Endothelial cell of umbilical vein (primary cell): ENCODE results near the gene NDUFS2. TPM values are rescaled to one million over a fixed set of nuclear protein-coding genes. Genes with fewer than 3 reads are reported as not detected.
"Not testable (repeated sequence)": the region's sequence is repeated elsewhere in the genome, so short reads cannot be mapped to it uniquely, and the experiment has no call there.

Source experiments
- BruUV-seq: library from RNA; stranded (reverse); fragments of 400-500 nt; replicated peaks from 2 replicates; lab custom pipeline; 2021; lab: Mats Ljungman, UMichigan
- CTCF ChIA-PET: fragments of 300-600, 350-600 bp; sonication (Branson Sonifier 250); formaldehyde crosslinking; loops from one replicate; lab custom pipeline; 2021; ENCODE audit warnings: antibody characterized with exemption, inconsistent platforms; lab: Charles Lee
- POLR2A ChIA-PET: fragments of 300-600, 350-600 bp; sonication (Branson Sonifier 250); formaldehyde crosslinking; loops from one replicate; lab custom pipeline; 2021; ENCODE audit warnings: antibody characterized with exemption, inconsistent platforms; lab: Charles Lee
- DNase-seq: peaks from one replicate; pipeline ENCODE4 v3.0.0-alpha.2; 2011; ENCODE audit warnings: low read depth, low spot score
- FAIRE-seq: peaks from 2 replicates; lab custom pipeline; 2011; peaks lifted over from hg19 to GRCh38; lab: Jason Lieb, UNC
- H2AFZ ChIP-seq: 2 replicates; pipeline ENCODE4 v1.6.0; 2012; ENCODE audit warnings: low read depth, low read length, control low read depth, inconsistent platforms
- H3K27ac ChIP-seq: 2 replicates; pipeline ENCODE4 v1.5.1; 2011; ENCODE audit warnings: low read depth, mild to moderate bottlenecking, control low read depth, low read length, moderate library complexity; ENCODE audit not compliant: insufficient read depth
- H3K27me3 ChIP-seq, 2 experiments: 2 replicates each; pipeline versions ENCODE4 v1.6.0 to v1.6.1; 2011; ENCODE audit warnings: low read length in 2 of 2, mixed read lengths in 1 of 2; ENCODE audit not compliant: control insufficient read depth in 2 of 2, insufficient read depth in 2 of 2
- H3K36me3 ChIP-seq, 2 experiments: 2 replicates in 1 of 2; 3 replicates in 1 of 2; pipeline ENCODE4 v1.5.1; 2011; ENCODE audit warnings: low read length in 2 of 2, mild to moderate bottlenecking in 1 of 2, moderate library complexity in 1 of 2; ENCODE audit not compliant: control insufficient read depth in 2 of 2, insufficient read depth in 2 of 2; ENCODE audit errors: extremely low read depth in 1 of 2
- H3K4me1 ChIP-seq: 3 replicates; pipeline ENCODE4 v1.5.1; 2011; ENCODE audit warnings: mild to moderate bottlenecking, low read length; ENCODE audit not compliant: control insufficient read depth, insufficient read depth; ENCODE audit errors: extremely low read depth
- H3K4me2 ChIP-seq: 2 replicates; pipeline ENCODE4 v1.6.1; 2011; ENCODE audit warnings: low read length, control low read depth, mixed read lengths; ENCODE audit not compliant: insufficient read depth
- H3K4me3 ChIP-seq, 3 experiments: fragments of 200-600 bp in 1 of 3; sonication (generic), shearing (Covaris generic) in 1 of 3; replicated peaks in 1 of 3; 2 replicates each; pipeline ENCODE4 v1.5.1; 2011 to 2016; ENCODE audit warnings: control low read depth in 3 of 3, low read length in 3 of 3, mild to moderate bottlenecking in 2 of 3, inconsistent platforms in 1 of 3, low read depth in 1 of 3, moderate library complexity in 1 of 3; ENCODE audit not compliant: insufficient read depth in 1 of 3
- H3K79me2 ChIP-seq: 2 replicates; pipeline ENCODE4 v1.6.0; 2012; ENCODE audit warnings: low read length, inconsistent platforms; ENCODE audit not compliant: control insufficient read depth, insufficient read depth
- H3K9ac ChIP-seq: replicated peaks from 2 replicates; pipeline ENCODE3; 2011; ENCODE audit warnings: low read length, control low read depth; ENCODE audit not compliant: insufficient read depth; ENCODE audit errors: extremely low read depth
- H3K9me1 ChIP-seq: replicated peaks from 3 replicates; pipeline ENCODE4 v1.6.0; 2011; ENCODE audit warnings: mild to moderate bottlenecking, low read length; ENCODE audit not compliant: control insufficient read depth, insufficient read depth; ENCODE audit errors: extremely low read depth
- H3K9me3 ChIP-seq: replicated peaks from 2 replicates; pipeline ENCODE4 v1.5.1; 2012; ENCODE audit warnings: low read length, inconsistent platforms; ENCODE audit not compliant: control insufficient read depth, insufficient read depth
- H4K20me1 ChIP-seq: replicated peaks from 2 replicates; pipeline ENCODE3; 2011; ENCODE audit warnings: mild to moderate bottlenecking, low read length; ENCODE audit not compliant: control insufficient read depth, insufficient read depth; ENCODE audit errors: extremely low read depth
- POLR2A ChIP-seq: IDR thresholded peaks from 2 replicates; pipeline ENCODE4 v1.6.1; 2012; ENCODE audit warnings: low read depth, mild to moderate bottlenecking, control low read depth, low read length
- dilution Hi-C: fragments of 300-500 bp; cut with MboI; formaldehyde crosslinking; loops from one replicate; pipeline ENCODE4 v1.15.0; 2019; ENCODE audit warnings: low sequenced_read_pairs; ENCODE audit not compliant: extremely low pct_ligation_motif_present
- intact Hi-C: fragments of 100-400 bp; cut with micrococcal nuclease; formaldehyde crosslinking; loops from one replicate; pipeline ENCODE4 v1.10.0; 2022
- polyA plus RNA-seq, 4 experiments: library from polyadenylated mRNA; depleted of rRNA in 3 of 4; stranded (reverse) in 3 of 4; unstranded in 1 of 4; fragments of >200 nt; gene quantifications; 2 replicates each; pipeline versions ENCODE4 v1.2.1 to v1.2.3, GENCODE V29; 2011 to 2012; ENCODE audit warnings: missing spikeins in 1 of 4
- total RNA-seq: library from RNA; stranded (reverse); gene quantifications from 2 replicates; pipeline ENCODE4 v1.2.3, GENCODE V29; 2021

The NDUFS2 gene
- total and polyA plus RNA-seq, 2 donors (not counting 3 experiments of a cell fraction or from before 2014, with no cell fraction given): 95.1 to 130 TPM

GRCh38 chr1:161244888-161245287 is 42.7 kb downstream of the NDUFS2 start:
- peaks cover 1 to 3% of the 10 kb centered on the region in 2 experiments for H3K27me3 ChIP-seq
- no peak overlapping the region for H2AFZ ChIP-seq
- H3K4me1 ChIP-seq: no peaks in the 10 kb centered on the region
- H3K36me3 ChIP-seq: no peaks in the 10 kb centered on the region
- no peak for TF ChIP-seq POLR2A
- DNase-seq: no peak
- CTCF ChIA-PET: no interaction called here
- dilution Hi-C loops (no loop called here), intact Hi-C loops (no loop called here)
- no peak overlapping the region for H3K4me3 ChIP-seq
- H3K9ac ChIP-seq: no peak overlapping the region
- H3K9me3 ChIP-seq: no peaks in the 10 kb centered on the region
- no TSS peak for BruUV-seq
- POLR2A ChIA-PET: no interaction called here
- no peak for FAIRE-seq
- no peaks in the 10 kb centered on the region for H3K9me1 ChIP-seq
- H3K27ac ChIP-seq: no peak overlapping the region
- no peak overlapping the region for H3K4me2 ChIP-seq
- no peaks in the 10 kb centered on the region for H4K20me1 ChIP-seq
- H3K79me2 ChIP-seq: no peaks in the 10 kb centered on the region

- H3K4me2 ChIP-seq, FAIRE-seq, H3K9me3 ChIP-seq, H3K27ac ChIP-seq, dilution Hi-C loops, H4K20me1 ChIP-seq, H3K79me2 ChIP-seq, H3K36me3 ChIP-seq, H3K4me1 ChIP-seq, DNase-seq, H3K9me1 ChIP-seq, H3K4me3 ChIP-seq, H3K9ac ChIP-seq, H2AFZ ChIP-seq, intact Hi-C loops, BruUV-seq, H3K27me3 ChIP-seq, POLR2A ChIA-PET: not testable (repeated sequence)
- CTCF ChIA-PET: interaction anchor here (0.9 to 2.6 kb wide), 4 partner anchors 11 to 124 kb away, joined by 3 to 8 read pairs (median 6); no protein-coding TSS in a partner anchor
Measured at GRCh38 chr1:161250100-161250499, 47.9 kb downstream of the NDUFS2 start.
